ENCODE results near the gene POMGNT1. TPM values are rescaled to one million over a fixed set of nuclear protein-coding genes. Genes with fewer than 3 reads are reported as not detected.

The POMGNT1 gene
- total and polyA plus RNA-seq, 2 of the 13 experiments (the other 11 are each of a cell fraction or from before 2014, with no cell fraction given), result 33.9 to 46.8 TPM

DNA sequence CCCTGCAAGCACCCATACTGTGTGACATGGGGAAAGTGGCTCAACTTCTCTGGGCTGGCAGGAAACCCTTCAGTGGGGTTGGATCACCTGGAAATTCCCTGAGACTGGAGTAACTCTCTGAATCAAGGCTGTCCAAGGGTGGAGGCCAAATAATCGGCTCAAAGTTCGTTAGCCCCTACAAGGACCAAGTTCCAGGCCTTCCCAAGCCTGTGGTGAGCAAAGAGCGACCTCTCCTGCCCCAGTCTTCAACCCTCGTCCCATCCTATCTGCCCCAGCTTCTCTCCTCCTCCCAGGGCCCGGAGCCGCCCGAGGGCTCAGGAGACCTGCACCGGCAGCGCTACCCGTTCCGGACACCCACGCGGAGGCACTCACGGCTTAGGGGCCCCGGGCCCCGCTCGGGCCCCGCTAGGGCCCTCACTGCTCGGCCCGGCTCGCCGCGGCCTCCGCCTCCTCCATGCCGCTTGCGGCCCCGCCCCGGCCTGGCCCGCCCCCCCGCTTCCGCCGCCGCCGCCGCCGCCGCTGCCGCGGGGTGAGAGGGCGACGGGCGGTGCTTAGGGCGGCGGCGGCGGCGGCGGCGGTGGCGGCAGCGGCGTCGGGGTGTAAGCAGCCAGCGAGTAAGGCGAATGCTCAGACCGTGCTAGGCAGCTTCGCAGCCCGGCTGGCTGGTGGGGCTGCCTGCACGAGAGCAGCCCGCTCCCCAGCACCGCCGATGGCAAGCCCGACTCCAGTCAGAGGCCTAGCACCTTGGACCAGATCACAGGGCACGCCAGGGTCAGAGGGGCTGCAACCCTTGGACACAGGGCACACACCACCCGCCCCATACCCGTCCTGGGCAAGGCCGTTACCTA is at the start of gene POMGNT1 (continued):
- TF ChIP-seq, protein P1, sequence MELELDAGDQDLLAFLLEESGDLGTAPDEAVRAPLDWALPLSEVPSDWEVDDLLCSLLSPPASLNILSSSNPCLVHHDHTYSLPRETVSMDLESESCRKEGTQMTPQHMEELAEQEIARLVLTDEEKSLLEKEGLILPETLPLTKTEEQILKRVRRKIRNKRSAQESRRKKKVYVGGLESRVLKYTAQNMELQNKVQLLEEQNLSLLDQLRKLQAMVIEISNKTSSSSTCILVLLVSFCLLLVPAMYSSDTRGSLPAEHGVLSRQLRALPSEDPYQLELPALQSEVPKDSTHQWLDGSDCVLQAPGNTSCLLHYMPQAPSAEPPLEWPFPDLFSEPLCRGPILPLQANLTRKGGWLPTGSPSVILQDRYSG (CRISPR knock-in tag; IDR thresholded peaks at IDR 0.05), result no peak
- peak; percentile 34 for TF ChIP-seq GABPA (IDR thresholded peaks at IDR 0.05; ENCODE audit: low read depth, low read length)
- TF ChIP-seq GABPA (CRISPR knock-in tag; IDR thresholded peaks at IDR 0.05; ENCODE audit: low read depth), result no peak
- TF ChIP-seq, protein P2, sequence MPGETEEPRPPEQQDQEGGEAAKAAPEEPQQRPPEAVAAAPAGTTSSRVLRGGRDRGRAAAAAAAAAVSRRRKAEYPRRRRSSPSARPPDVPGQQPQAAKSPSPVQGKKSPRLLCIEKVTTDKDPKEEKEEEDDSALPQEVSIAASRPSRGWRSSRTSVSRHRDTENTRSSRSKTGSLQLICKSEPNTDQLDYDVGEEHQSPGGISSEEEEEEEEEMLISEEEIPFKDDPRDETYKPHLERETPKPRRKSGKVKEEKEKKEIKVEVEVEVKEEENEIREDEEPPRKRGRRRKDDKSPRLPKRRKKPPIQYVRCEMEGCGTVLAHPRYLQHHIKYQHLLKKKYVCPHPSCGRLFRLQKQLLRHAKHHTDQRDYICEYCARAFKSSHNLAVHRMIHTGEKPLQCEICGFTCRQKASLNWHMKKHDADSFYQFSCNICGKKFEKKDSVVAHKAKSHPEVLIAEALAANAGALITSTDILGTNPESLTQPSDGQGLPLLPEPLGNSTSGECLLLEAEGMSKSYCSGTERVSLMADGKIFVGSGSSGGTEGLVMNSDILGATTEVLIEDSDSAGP (CRISPR knock-in tag; IDR thresholded peaks at IDR 0.05; ENCODE audit: borderline replicate concordance), result peak; percentile 52; the same call in 1 of the 2 replicates
- TF ChIP-seq SOX13 (IDR thresholded peaks at IDR 0.05), result no peak
- TF ChIP-seq SOX13 (CRISPR knock-in tag; conservative IDR thresholded peaks at IDR 0.05 in 1 of 2, IDR thresholded peaks at IDR 0.05 in 1 of 2), result no peak
- peak; percentile 85 for TF ChIP-seq RBFOX2 (IDR thresholded peaks at IDR 0.05; ENCODE audit: low read depth, low read length)
- TF ChIP-seq ATM (IDR thresholded peaks at IDR 0.05; ENCODE audit: borderline replicate concordance), result no peak
- no peak for TF ChIP-seq ZNF713 (CRISPR knock-in tag; IDR thresholded peaks at IDR 0.05)
- TF ChIP-seq, protein P3, sequence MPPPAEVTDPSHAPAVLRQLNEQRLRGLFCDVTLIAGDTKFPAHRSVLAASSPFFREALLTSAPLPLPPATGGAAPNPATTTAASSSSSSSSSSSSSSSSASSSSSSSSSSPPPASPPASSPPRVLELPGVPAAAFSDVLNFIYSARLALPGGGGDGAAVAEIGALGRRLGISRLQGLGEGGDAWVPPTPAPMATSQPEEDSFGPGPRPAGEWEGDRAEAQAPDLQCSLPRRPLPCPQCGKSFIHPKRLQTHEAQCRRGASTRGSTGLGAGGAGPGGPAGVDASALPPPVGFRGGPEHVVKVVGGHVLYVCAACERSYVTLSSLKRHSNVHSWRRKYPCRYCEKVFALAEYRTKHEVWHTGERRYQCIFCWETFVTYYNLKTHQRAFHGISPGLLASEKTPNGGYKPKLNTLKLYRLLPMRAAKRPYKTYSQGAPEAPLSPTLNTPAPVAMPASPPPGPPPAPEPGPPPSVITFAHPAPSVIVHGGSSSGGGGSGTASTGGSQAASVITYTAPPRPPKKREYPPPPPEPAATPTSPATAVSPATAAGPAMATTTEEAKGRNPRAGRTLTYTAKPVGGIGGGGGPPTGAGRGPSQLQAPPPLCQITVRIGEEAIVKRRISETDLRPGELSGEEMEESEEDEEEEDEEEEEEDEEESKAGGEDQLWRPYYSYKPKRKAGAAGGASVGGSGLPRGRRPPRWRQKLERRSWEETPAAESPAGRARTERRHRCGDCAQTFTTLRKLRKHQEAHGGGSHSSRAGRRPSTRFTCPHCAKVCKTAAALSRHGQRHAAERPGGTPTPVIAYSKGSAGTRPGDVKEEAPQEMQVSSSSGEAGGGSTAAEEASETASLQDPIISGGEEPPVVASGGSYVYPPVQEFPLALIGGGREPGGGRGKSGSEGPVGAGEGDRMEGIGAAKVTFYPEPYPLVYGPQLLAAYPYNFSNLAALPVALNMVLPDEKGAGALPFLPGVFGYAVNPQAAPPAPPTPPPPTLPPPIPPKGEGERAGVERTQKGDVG (CRISPR knock-in tag; IDR thresholded peaks at IDR 0.05; ENCODE audit: borderline replicate concordance), result 0 out of 2 replicates have a peak, but pooled peaks have one; percentile 52
- TF ChIP-seq ZNF567 (CRISPR knock-in tag; IDR thresholded peaks at IDR 0.05; ENCODE audit: borderline replicate concordance), result no peak
- TF ChIP-seq NFE2L2 (IDR thresholded peaks at IDR 0.05; ENCODE audit: low read length), result no peak
- no peak for TF ChIP-seq SP2 (CRISPR knock-in tag; IDR thresholded peaks at IDR 0.05)
- peak; percentile 38; the same call in 1 of the 2 replicates for TF ChIP-seq ISL2 (CRISPR knock-in tag; IDR thresholded peaks at IDR 0.05)
- TF ChIP-seq, protein P4, sequence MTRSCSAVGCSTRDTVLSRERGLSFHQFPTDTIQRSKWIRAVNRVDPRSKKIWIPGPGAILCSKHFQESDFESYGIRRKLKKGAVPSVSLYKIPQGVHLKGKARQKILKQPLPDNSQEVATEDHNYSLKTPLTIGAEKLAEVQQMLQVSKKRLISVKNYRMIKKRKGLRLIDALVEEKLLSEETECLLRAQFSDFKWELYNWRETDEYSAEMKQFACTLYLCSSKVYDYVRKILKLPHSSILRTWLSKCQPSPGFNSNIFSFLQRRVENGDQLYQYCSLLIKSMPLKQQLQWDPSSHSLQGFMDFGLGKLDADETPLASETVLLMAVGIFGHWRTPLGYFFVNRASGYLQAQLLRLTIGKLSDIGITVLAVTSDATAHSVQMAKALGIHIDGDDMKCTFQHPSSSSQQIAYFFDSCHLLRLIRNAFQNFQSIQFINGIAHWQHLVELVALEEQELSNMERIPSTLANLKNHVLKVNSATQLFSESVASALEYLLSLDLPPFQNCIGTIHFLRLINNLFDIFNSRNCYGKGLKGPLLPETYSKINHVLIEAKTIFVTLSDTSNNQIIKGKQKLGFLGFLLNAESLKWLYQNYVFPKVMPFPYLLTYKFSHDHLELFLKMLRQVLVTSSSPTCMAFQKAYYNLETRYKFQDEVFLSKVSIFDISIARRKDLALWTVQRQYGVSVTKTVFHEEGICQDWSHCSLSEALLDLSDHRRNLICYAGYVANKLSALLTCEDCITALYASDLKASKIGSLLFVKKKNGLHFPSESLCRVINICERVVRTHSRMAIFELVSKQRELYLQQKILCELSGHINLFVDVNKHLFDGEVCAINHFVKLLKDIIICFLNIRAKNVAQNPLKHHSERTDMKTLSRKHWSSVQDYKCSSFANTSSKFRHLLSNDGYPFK (CRISPR knock-in tag; IDR thresholded peaks at IDR 0.05; ENCODE audit: borderline replicate concordance), result peak; percentile 44; the same call in 1 of the 2 replicates
- TF ChIP-seq ZFP36 (IDR thresholded peaks at IDR 0.05; ENCODE audit: borderline replicate concordance, low read depth, low read length, partially characterized antibody), result peak; percentile 44
- TF ChIP-seq NCOA5 (CRISPR knock-in tag; IDR thresholded peaks at IDR 0.05), result no peak
- TF ChIP-seq SETDB1 (CRISPR knock-in tag; IDR thresholded peaks at IDR 0.05; ENCODE audit: borderline replicate concordance), result no peak
- TF ChIP-seq KAT2B (IDR thresholded peaks at IDR 0.05; ENCODE audit: borderline replicate concordance, low read depth, low read length), result no peak
- TF ChIP-seq ASH2L (IDR thresholded peaks at IDR 0.05; ENCODE audit: insufficient read length, low read depth, low read length), result peak; percentile 59

Data from HepG2 (cell line).